ENCODE measurements around the gene SPRED2.

SPRED2 gene

DNA sequence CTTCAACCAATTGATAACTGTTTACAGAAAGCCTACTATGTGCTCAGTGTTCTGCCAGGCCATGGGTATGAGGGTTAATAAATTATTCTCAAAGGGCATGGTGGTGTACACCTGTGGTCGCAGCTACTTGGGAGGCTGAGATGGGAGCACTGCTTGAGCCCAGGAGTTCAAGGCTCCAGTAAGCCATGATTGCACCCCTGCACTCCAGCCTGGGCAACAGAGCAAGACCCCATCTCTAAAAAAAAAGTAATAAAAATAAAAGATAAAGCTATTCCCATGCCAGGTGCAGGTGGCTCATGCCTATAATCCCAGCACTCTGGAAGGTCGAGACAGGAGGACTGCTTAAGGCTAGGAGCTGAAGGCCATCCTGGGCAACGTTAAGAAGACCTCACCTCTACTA, 8.0 kb downstream of the SPRED2 start:
- TF ChIP-seq MAX (IDR thresholded peaks at IDR 0.05; ENCODE audit: low read depth, low read length): no peak
- no peak for TF ChIP-seq CTCF (IDR thresholded peaks at IDR 0.05; ENCODE audit: low read depth, low read length)
- TF ChIP-seq POLR2A (IDR thresholded peaks at IDR 0.05; ENCODE audit: extremely low read depth, insufficient read length): no peak
- no peak for TF ChIP-seq MYC (IDR thresholded peaks at IDR 0.05; ENCODE audit: low read depth, low read length)

GRCh38 chr2:65421432-65421748, 11.0 kb downstream of the SPRED2 start:
- DNase-seq (ENCODE audit: low read depth): no peak
- no peak overlapping the region for H3K4me3 ChIP-seq (ENCODE audit: low read depth, low read length)
- TF ChIP-seq CTCF (IDR thresholded peaks at IDR 0.05; ENCODE audit: low read depth, low read length): no peak
- TF ChIP-seq MAX (IDR thresholded peaks at IDR 0.05; ENCODE audit: low read depth, low read length): no peak
- TF ChIP-seq POLR2A (IDR thresholded peaks at IDR 0.05; ENCODE audit: extremely low read depth, insufficient read length): no peak
- no peak for TF ChIP-seq MYC (IDR thresholded peaks at IDR 0.05; ENCODE audit: low read depth, low read length)

More for the DNA sequence above, 8.0 kb downstream of the SPRED2 start:
- no peak for DNase-seq (ENCODE audit: low read depth)
- H3K4me3 ChIP-seq (ENCODE audit: low read depth, low read length): no peak overlapping the region

- no peak overlapping the region for H3K4me3 ChIP-seq (ENCODE audit: low read depth, low read length)
- peak; percentile 86 for DNase-seq (ENCODE audit: low read depth)
- TF ChIP-seq MYC (IDR thresholded peaks at IDR 0.05; ENCODE audit: low read depth, low read length) (no peak), POLR2A (IDR thresholded peaks at IDR 0.05; ENCODE audit: extremely low read depth, insufficient read length) (no peak), MAX (IDR thresholded peaks at IDR 0.05; ENCODE audit: low read depth, low read length) (no peak), CTCF (IDR thresholded peaks at IDR 0.05; ENCODE audit: low read depth, low read length) (no peak)
These were observed 11.5 kb downstream of the SPRED2 start for GRCh38 chr2:65420712-65421431.

GRCh38 chr2:65417509-65418085, 14.8 kb downstream of the SPRED2 start:
- H3K4me3 ChIP-seq (ENCODE audit: low read depth, low read length): no peak overlapping the region
- no peak for DNase-seq (ENCODE audit: low read depth)
- no peak for TF ChIP-seq MAX (IDR thresholded peaks at IDR 0.05; ENCODE audit: low read depth, low read length)
- TF ChIP-seq CTCF (IDR thresholded peaks at IDR 0.05; ENCODE audit: low read depth, low read length): no peak
- no peak for TF ChIP-seq POLR2A (IDR thresholded peaks at IDR 0.05; ENCODE audit: extremely low read depth, insufficient read length)
- TF ChIP-seq MYC (IDR thresholded peaks at IDR 0.05; ENCODE audit: low read depth, low read length): no peak

- H3K4me3 ChIP-seq (ENCODE audit: low read depth, low read length): no peak overlapping the region
These were observed 15.5 kb downstream of the SPRED2 start for GRCh38 chr2:65416945-65417344.

More at GRCh38 chr2:65416945-65417344, 15.5 kb downstream of the SPRED2 start:
- DNase-seq (ENCODE audit: low read depth): no peak
- no peak for TF ChIP-seq MAX (IDR thresholded peaks at IDR 0.05; ENCODE audit: low read depth, low read length)
- TF ChIP-seq POLR2A (IDR thresholded peaks at IDR 0.05; ENCODE audit: extremely low read depth, insufficient read length): no peak
- no peak for TF ChIP-seq CTCF (IDR thresholded peaks at IDR 0.05; ENCODE audit: low read depth, low read length)
- no peak for TF ChIP-seq MYC (IDR thresholded peaks at IDR 0.05; ENCODE audit: low read depth, low read length)
